ENCODE results near the gene CCDC127. TPM values are rescaled to one million over a fixed set of nuclear protein-coding genes. Genes with fewer than 3 reads are reported as not detected.

The CCDC127 gene
- total RNA-seq, 2 donors from 2014 or later, result 2.7 to 7.8 TPM

- H3K27ac ChIP-seq, result no peak overlapping the region
- H3K36me3 ChIP-seq, result peaks cover 16% of the 10 kb centered on the region
- H3K4me1 ChIP-seq (ENCODE audit: control insufficient read depth in 1 of 2, low read depth in 2 of 2), result no peaks in the 10 kb centered on the region
- no peak for TF ChIP-seq CTCF (IDR thresholded peaks at IDR 0.05)
- no peaks in the 10 kb centered on the region for H3K27me3 ChIP-seq (replicated peaks; ENCODE audit: insufficient read depth)
- no peaks in the 10 kb centered on the region for H3K9me3 ChIP-seq
- ATAC-seq (ENCODE audit: insufficient number of reproducible peaks, low FRiP score, low read depth), result no peak
- no peak for DNase-seq (ENCODE audit: low spot score)
- H3K4me3 ChIP-seq, result no peak overlapping the region
Observed at GRCh38 chr5:204001-204400, 14.0 kb downstream of the CCDC127 start.

- ATAC-seq (ENCODE audit: insufficient number of reproducible peaks, low FRiP score, low read depth), result no peak
Observed at GRCh38 chr5:203246-203930, 14.6 kb downstream of the CCDC127 start.

GRCh38 chr5:201672-202071, 16.3 kb downstream of the CCDC127 start:
- TF ChIP-seq CTCF (IDR thresholded peaks at IDR 0.05), result no peak

More at GRCh38 chr5:203246-203930, 14.6 kb downstream of the CCDC127 start:
- no peak for TF ChIP-seq CTCF (IDR thresholded peaks at IDR 0.05)
- Histone ChIP-seq H3K4me3 (no peak overlapping the region), H3K36me3 (peaks cover 16% of the 10 kb centered on the region), H3K27me3 (replicated peaks; ENCODE audit: insufficient read depth) (no peaks in the 10 kb centered on the region), H3K4me1 (ENCODE audit: control insufficient read depth in 1 of 2, low read depth in 2 of 2) (no peaks in the 10 kb centered on the region), H3K27ac (no peak overlapping the region), H3K9me3 (no peaks in the 10 kb centered on the region)
- DNase-seq (ENCODE audit: low spot score), result no peak

GRCh38 chr5:200985-201384, 17.0 kb downstream of the CCDC127 start:
- no peaks in the 10 kb centered on the region for H3K9me3 ChIP-seq
- H3K27me3 ChIP-seq (replicated peaks; ENCODE audit: insufficient read depth), result no peaks in the 10 kb centered on the region
- ATAC-seq (ENCODE audit: insufficient number of reproducible peaks, low FRiP score, low read depth), result no peak
- no peak overlapping the region for H3K27ac ChIP-seq
- no peak for DNase-seq (ENCODE audit: low spot score)
- no peaks in the 10 kb centered on the region for H3K4me1 ChIP-seq (ENCODE audit: control insufficient read depth in 1 of 2, low read depth in 2 of 2)
- H3K4me3 ChIP-seq, result no peak overlapping the region
- TF ChIP-seq CTCF (IDR thresholded peaks at IDR 0.05), result no peak
- H3K36me3 ChIP-seq, result peaks cover 16% of the 10 kb centered on the region

More at GRCh38 chr5:201672-202071, 16.3 kb downstream of the CCDC127 start:
- DNase-seq (ENCODE audit: low spot score) (no peak), ATAC-seq (ENCODE audit: insufficient number of reproducible peaks, low FRiP score, low read depth) (no peak)
- Histone ChIP-seq H3K27ac (no peak overlapping the region), H3K9me3 (no peaks in the 10 kb centered on the region), H3K4me3 (no peak overlapping the region), H3K27me3 (replicated peaks; ENCODE audit: insufficient read depth) (no peaks in the 10 kb centered on the region), H3K4me1 (ENCODE audit: control insufficient read depth in 1 of 2, low read depth in 2 of 2) (no peaks in the 10 kb centered on the region), H3K36me3 (peaks cover 16% of the 10 kb centered on the region)

GRCh38 chr5:199950-200645, 17.9 kb downstream of the CCDC127 start:
- no peaks in the 10 kb centered on the region for H3K4me1 ChIP-seq (ENCODE audit: control insufficient read depth in 1 of 2, low read depth in 2 of 2)
- no peak overlapping the region for H3K4me3 ChIP-seq
- DNase-seq (ENCODE audit: low spot score) (no peak), ATAC-seq (ENCODE audit: insufficient number of reproducible peaks, low FRiP score, low read depth) (no peak)
- no peak for TF ChIP-seq CTCF (IDR thresholded peaks at IDR 0.05)
- H3K36me3 ChIP-seq, result peaks cover 11% of the 10 kb centered on the region
- H3K27ac ChIP-seq, result no peak overlapping the region
- H3K27me3 ChIP-seq (replicated peaks; ENCODE audit: insufficient read depth), result no peaks in the 10 kb centered on the region
- no peaks in the 10 kb centered on the region for H3K9me3 ChIP-seq
